Astrocyte (in vitro differentiated cells and primary cell): ENCODE data around the gene TAAR8.

Experiments
- CTCF ChIP-seq: IDR thresholded peaks from 2 replicates; pipeline ENCODE4 v1.5.1; 2011; ENCODE audit warnings: low read depth, mild to moderate bottlenecking, inconsistent platforms, low read length, moderate library complexity; ENCODE audit not compliant: insufficient read depth
- EZH2 ChIP-seq: IDR thresholded peaks from 2 replicates; pipeline ENCODE4 v1.6.1; 2012; ENCODE audit warnings: mild to moderate bottlenecking, low read length, inconsistent platforms; ENCODE audit not compliant: insufficient read depth

DNA sequence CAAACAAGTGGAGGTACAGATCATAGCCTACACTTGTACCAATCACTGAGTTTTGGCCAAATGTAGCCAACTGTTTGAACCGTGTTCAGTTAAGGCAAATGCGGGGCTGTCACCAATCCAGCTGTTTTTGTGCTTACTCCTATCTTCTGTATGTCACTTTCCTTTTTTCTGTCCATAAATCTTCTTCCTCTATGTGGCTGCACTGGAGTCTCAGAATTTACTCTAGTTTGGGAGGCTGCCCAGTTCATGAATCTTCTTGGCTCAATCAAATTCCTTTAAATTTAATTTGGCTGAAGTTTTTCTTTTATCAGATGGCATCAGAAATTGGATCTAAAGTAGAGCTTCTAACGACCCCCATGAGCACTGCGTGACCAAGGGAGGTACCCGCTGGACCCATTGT is 27.8 kb upstream of the TAAR8 start:
- no peak for TF ChIP-seq CTCF
- TF ChIP-seq EZH2, result no peak
